BE2C (cell line): ENCODE data around the gene GSAP.
"Not testable (repeated sequence)": the region's sequence is repeated elsewhere in the genome, so short reads cannot be mapped to it uniquely, and the experiment has no call there.

Experiments used
- DNase-seq: peaks from one replicate; pipeline ENCODE4 v3.0.0-alpha.2; 2020
- H3K27me3 ChIP-seq: fragments of 250-450 bp; sonication (Bioruptor Pico); 2 replicates; pipeline ENCODE4 v1.5.1; 2020; ENCODE audit warnings: mild to moderate bottlenecking
- H3K36me3 ChIP-seq: fragments of 250-450 bp; sonication (Bioruptor Pico); 2 replicates; pipeline ENCODE4 v1.5.1; 2020; ENCODE audit warnings: mild to moderate bottlenecking
- H3K4me1 ChIP-seq: fragments of 250-450 bp; sonication (Bioruptor Pico); 2 replicates; pipeline ENCODE4 v1.5.1; 2020
- H3K4me3 ChIP-seq: 2 replicates; pipeline ENCODE4 v1.5.1; 2011; ENCODE audit warnings: low read depth, low read length
- H3K9me3 ChIP-seq: fragments of 250-450 bp; sonication (Bioruptor Pico); 2 replicates; pipeline ENCODE4 v1.5.1; 2020
- CTCF ChIP-seq: IDR thresholded peaks from 2 replicates; pipeline ENCODE4 v1.5.1; 2012; ENCODE audit warnings: mild to moderate bottlenecking, low read depth, low read length

GSAP gene

DNA sequence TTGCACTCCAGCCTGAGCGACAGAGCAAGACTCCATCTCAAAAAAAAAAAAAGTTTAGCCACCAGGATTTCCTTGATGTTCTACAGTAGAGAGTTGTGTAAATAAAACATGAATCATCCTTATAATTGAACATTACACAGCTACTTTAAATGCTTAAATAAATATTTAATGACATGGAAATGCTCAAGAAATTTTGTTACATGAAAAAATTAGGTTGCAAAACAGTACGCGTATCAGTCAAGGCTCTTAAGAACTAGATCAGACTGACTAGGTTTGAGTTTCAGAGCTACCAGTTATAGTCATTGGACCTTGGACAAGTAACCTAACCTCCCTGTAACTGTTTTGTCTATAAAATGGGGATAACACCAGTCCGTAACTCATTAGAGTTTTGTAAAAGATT, 38.7 kb upstream of the GSAP start:
- DNase-seq = no peak
- H3K4me1 ChIP-seq = no peaks in the 10 kb centered on the region
- H3K36me3 ChIP-seq = no peaks in the 10 kb centered on the region
- H3K27me3 ChIP-seq = peaks cover 17% of the 10 kb centered on the region
- TF ChIP-seq CTCF = no peak
- no peaks in the 10 kb centered on the region for H3K9me3 ChIP-seq
- H3K4me3 ChIP-seq = no peak overlapping the region

DNA sequence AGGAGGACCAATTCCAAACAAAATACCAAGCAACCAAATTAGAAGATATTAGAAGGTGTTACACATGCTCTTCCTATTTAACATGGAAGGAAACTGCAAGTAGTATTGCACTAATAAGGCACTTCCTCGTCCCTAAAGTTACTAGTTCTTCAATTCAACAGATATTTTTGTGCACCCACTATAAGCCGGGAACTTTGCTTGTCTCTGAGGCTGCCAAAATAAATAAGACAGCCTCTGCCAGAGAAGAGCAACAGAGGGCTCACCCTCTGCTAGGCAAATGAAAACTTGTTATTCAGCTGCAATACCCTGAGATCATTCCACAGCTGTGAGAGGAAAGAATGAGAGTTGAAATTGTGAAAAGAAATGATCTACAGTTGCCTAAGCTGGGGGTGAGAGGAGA, 37.4 kb upstream of the GSAP start:
- DNase-seq = no peak
- Histone ChIP-seq H3K27me3 (peaks cover 17% of the 10 kb centered on the region), H3K4me1 (no peaks in the 10 kb centered on the region)

DNA sequence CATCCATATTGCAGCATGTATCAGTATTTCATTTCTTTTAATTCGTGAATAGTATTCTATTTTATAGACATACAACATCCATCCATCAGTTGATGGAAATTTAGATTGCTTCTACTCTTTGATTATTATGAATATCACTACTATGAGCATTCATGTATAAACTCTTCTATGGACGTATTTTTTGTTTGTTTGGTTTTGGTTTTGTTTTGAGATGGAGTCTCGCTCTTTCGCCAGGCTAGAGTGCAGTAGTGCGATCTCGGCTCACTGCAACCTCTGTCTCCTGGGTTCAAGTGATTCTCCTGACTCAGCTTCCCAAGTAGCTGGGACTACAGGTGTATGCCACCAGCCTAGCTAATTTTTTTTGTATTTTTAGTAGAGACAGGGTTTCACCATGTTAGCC, 35.8 kb upstream of the GSAP start:
- not testable (repeated sequence) for H3K4me1 ChIP-seq, H3K4me3 ChIP-seq, H3K36me3 ChIP-seq, DNase-seq, H3K9me3 ChIP-seq
- H3K27me3 ChIP-seq = peaks cover 19% of the 10 kb centered on the region

More for the DNA sequence above, 37.4 kb upstream of the GSAP start:
- Histone ChIP-seq H3K4me3 (no peak overlapping the region), H3K9me3 (no peaks in the 10 kb centered on the region), H3K36me3 (no peaks in the 10 kb centered on the region)
- TF ChIP-seq CTCF = no peak

DNA sequence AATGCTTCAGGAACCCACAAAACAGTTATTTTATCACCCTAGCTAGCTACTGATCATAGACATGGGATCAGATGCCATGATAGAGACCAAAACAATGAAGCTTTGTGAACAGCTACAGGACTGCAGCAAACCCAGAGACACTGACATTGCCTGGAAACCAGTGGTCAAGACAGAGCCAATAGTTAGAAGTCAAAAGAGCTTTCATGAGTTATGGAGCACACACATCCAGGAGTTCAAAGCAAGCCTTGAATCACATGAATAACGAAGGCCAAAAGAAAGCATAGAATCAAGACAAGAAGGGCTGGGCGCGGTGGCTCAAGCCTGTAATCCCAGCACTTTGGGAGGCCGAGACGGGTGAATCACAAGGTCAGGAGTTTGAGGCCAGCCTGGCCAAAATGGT, 34.5 kb upstream of the GSAP start:
- no peak overlapping the region for H3K4me3 ChIP-seq
- H3K4me1 ChIP-seq = no peaks in the 10 kb centered on the region
- no peaks in the 10 kb centered on the region for H3K9me3 ChIP-seq
- DNase-seq = no peak
- H3K36me3 ChIP-seq = no peaks in the 10 kb centered on the region
- no peak for TF ChIP-seq CTCF
- H3K27me3 ChIP-seq = peaks cover 20% of the 10 kb centered on the region

DNA sequence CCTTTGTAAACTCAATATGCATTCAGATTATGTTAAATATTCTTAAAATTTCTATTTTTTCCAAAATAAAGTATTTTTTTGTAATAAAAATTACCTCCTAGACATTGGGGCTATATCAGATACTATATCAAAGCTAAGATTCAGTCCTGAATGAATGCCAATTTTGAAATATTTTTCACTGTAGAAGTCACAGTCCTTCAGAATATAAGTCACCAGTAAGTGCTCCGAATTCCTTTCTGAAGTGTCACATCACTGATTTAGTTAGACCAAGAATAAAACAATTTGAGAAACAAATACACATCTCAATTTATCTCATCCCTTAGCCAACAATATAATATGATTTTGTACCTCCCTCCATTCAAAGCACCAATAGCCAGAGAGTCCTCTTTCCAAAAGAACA, 33.9 kb upstream of the GSAP start:
- Histone ChIP-seq H3K27me3 (peaks cover 17% of the 10 kb centered on the region), H3K36me3 (no peaks in the 10 kb centered on the region), H3K4me1 (no peaks in the 10 kb centered on the region), H3K9me3 (no peaks in the 10 kb centered on the region), H3K4me3 (no peak overlapping the region)
- no peak for TF ChIP-seq CTCF
- no peak for DNase-seq

- no peaks in the 10 kb centered on the region for H3K4me1 ChIP-seq
- no peaks in the 10 kb centered on the region for H3K9me3 ChIP-seq
- H3K27me3 ChIP-seq = peaks cover 9% of the 10 kb centered on the region
- H3K4me3 ChIP-seq = no peak overlapping the region
- DNase-seq = no peak
- TF ChIP-seq CTCF = no peak
- H3K36me3 ChIP-seq = no peaks in the 10 kb centered on the region
These were observed 31.5 kb upstream of the GSAP start for GRCh38 chr7:77447616-77448015.

- DNase-seq = no peak
These were observed 28.0 kb upstream of the GSAP start for GRCh38 chr7:77444123-77444522.

More at GRCh38 chr7:77444123-77444522, 28.0 kb upstream of the GSAP start:
- Histone ChIP-seq H3K4me3 (no peak overlapping the region), H3K36me3 (no peaks in the 10 kb centered on the region), H3K27me3 (peaks cover 3% of the 10 kb centered on the region), H3K9me3 (no peaks in the 10 kb centered on the region), H3K4me1 (no peaks in the 10 kb centered on the region)
- TF ChIP-seq CTCF = no peak
